Hindlimb muscle (tissue), 1 donor: ENCODE data around the gene NSD1. TPM values are rescaled to one million over a fixed set of nuclear protein-coding genes. Genes with fewer than 3 reads are reported as not detected.
A peak's percentile ranks its signal among the peaks of the same experiment; 100 is the strongest.
"Not testable (repeated sequence)": the region's sequence is repeated elsewhere in the genome, so short reads cannot be mapped to it uniquely, and the experiment has no call there.

Source experiments
- DNase-seq: peaks from one replicate; pipeline ENCODE4 v3.0.0-alpha.2; 2013
- polyA plus RNA-seq: library from polyadenylated mRNA; unstranded; fragments of 120-200 nt; gene quantifications from one replicate; pipeline ENCODE4 v1.2.1, GENCODE V29; 2013; ENCODE audit not compliant: insufficient read length

NSD1 gene
- polyA plus RNA-seq, 1 donor: 47.8 TPM

- DNase-seq: no peak
These were observed 162.4 kb downstream of the NSD1 start for GRCh38 chr5:177295924-177296323.

GRCh38 chr5:177296581-177296980 lies 163.0 kb downstream of the NSD1 start:
- no peak for DNase-seq

- DNase-seq: no peak
These were observed 164.3 kb downstream of the NSD1 start for GRCh38 chr5:177297922-177298321.

- no peak for DNase-seq
These were observed 166.1 kb downstream of the NSD1 start for GRCh38 chr5:177299697-177300096.

- DNase-seq: peak; percentile 51
These were observed 166.8 kb downstream of the NSD1 start for GRCh38 chr5:177300236-177300880.

- DNase-seq: no peak
These were observed 167.4 kb downstream of the NSD1 start for GRCh38 chr5:177300951-177301350.

- DNase-seq: no peak
These were observed 168.1 kb downstream of the NSD1 start for GRCh38 chr5:177301503-177302165.

- no peak for DNase-seq
These were observed 169.0 kb downstream of the NSD1 start for GRCh38 chr5:177302354-177303110.

- DNase-seq: peak; percentile 91
These were observed 169.8 kb downstream of the NSD1 start, which contains the start of the genes PRELID1 and RAB24 for GRCh38 chr5:177303121-177303924. PRELID1 (plus strand) TSS chr5:177303799; CDS start chr5:177303986, 187 bp downstream. RAB24 (minus strand) TSS chr5:177303719; CDS start chr5:177303288, 431 bp downstream.

GRCh38 chr5:177303925-177304391 lies 170.4 kb downstream of the NSD1 start:
- no peak for DNase-seq

- DNase-seq: no peak
These were observed 171.0 kb downstream of the NSD1 start for GRCh38 chr5:177304392-177305119.

GRCh38 chr5:177306103-177306640 lies 172.6 kb downstream of the NSD1 start:
- DNase-seq: not testable (repeated sequence)

GRCh38 chr5:177306674-177307543 lies 173.3 kb downstream of the NSD1 start:
- no peak for DNase-seq

- DNase-seq: no peak
These were observed 174.2 kb downstream of the NSD1 start for GRCh38 chr5:177307544-177308363.

GRCh38 chr5:177308740-177309139 lies 175.2 kb downstream of the NSD1 start:
- DNase-seq: no peak

GRCh38 chr5:177309351-177310191 lies 176.0 kb downstream of the NSD1 start:
- DNase-seq: peak; percentile 52

GRCh38 chr5:177310332-177310731 lies 176.8 kb downstream of the NSD1 start:
- no peak for DNase-seq

- DNase-seq: peak; percentile 42
These were observed 177.3 kb downstream of the NSD1 start for GRCh38 chr5:177310757-177311391.
